ENCODE measurements around the gene HGF. TPM values are rescaled to one million over a fixed set of nuclear protein-coding genes. Genes with fewer than 3 reads are reported as not detected.

The HGF gene
- total RNA-seq, 2 experiments from 2014 or later, result not detected

GRCh38 chr7:81714306-81714705 is 55.5 kb downstream of the HGF start:
- BruUV-seq (replicated peaks), result no TSS peak
- H3K36me3 ChIP-seq (ENCODE audit: insufficient read depth, low read length), result no peaks in the 10 kb centered on the region
- no peaks in the 10 kb centered on the region for H3K4me1 ChIP-seq (ENCODE audit: insufficient read depth, low read length, poor library complexity, severe bottlenecking)
- H3K27ac ChIP-seq (ENCODE audit: low read depth, low read length, poor library complexity, severe bottlenecking), result no peak overlapping the region
- H3K4me3 ChIP-seq (ENCODE audit: low read depth, low read length, poor library complexity, severe bottlenecking), result no peak overlapping the region
- H3K4me2 ChIP-seq (ENCODE audit: low read length), result no peak overlapping the region
- ChIA-PET POLR2A (no interaction called here), CTCF (ENCODE audit: unreplicated experiment) (no interaction called here)
- H3K9me3 ChIP-seq (ENCODE audit: low read length), result no peaks in the 10 kb centered on the region
- no peak for DNase-seq (ENCODE audit: low spot score)
- H4K20me1 ChIP-seq (ENCODE audit: insufficient read depth, low read length), result no peaks in the 10 kb centered on the region
- no peaks in the 10 kb centered on the region for H3K79me2 ChIP-seq (ENCODE audit: insufficient read depth, low read depth, low read length)
- no peaks in the 10 kb centered on the region for H3K9me2 ChIP-seq (ENCODE audit: insufficient read depth, low read length)
- intact Hi-C loops (cut with micrococcal nuclease; ENCODE audit: unreplicated experiment), result no loop called here
- no peak overlapping the region for H2AFZ ChIP-seq (ENCODE audit: low read length)
- no peak for TF ChIP-seq EZH2phosphoT487 (IDR thresholded peaks at IDR 0.05; ENCODE audit: borderline replicate concordance, low read depth, low read length)
- TF ChIP-seq CTCF (conservative IDR thresholded peaks at IDR 0.05; ENCODE audit: low read length), result no peak

GRCh38 chr7:81710751-81711150 is 59.1 kb downstream of the HGF start:
- intact Hi-C loops (cut with micrococcal nuclease; ENCODE audit: unreplicated experiment), result no loop called here
- BruUV-seq (replicated peaks), result no TSS peak
- H3K4me3 ChIP-seq (ENCODE audit: low read depth, low read length, poor library complexity, severe bottlenecking), result no peak overlapping the region
- no peaks in the 10 kb centered on the region for H3K9me2 ChIP-seq (ENCODE audit: insufficient read depth, low read length)
- CTCF ChIA-PET (ENCODE audit: unreplicated experiment), result no interaction called here
- TF ChIP-seq CTCF (conservative IDR thresholded peaks at IDR 0.05; ENCODE audit: low read length) (no peak), EZH2phosphoT487 (IDR thresholded peaks at IDR 0.05; ENCODE audit: borderline replicate concordance, low read depth, low read length) (no peak)
- H3K4me1 ChIP-seq (ENCODE audit: insufficient read depth, low read length, poor library complexity, severe bottlenecking), result no peaks in the 10 kb centered on the region
- H3K9me3 ChIP-seq (ENCODE audit: low read length), result no peaks in the 10 kb centered on the region
- no peaks in the 10 kb centered on the region for H3K36me3 ChIP-seq (ENCODE audit: insufficient read depth, low read length)
- no peak overlapping the region for H3K4me2 ChIP-seq (ENCODE audit: low read length)
- H4K20me1 ChIP-seq (ENCODE audit: insufficient read depth, low read length), result no peaks in the 10 kb centered on the region
- H3K27ac ChIP-seq (ENCODE audit: low read depth, low read length, poor library complexity, severe bottlenecking), result no peak overlapping the region
- H2AFZ ChIP-seq (ENCODE audit: low read length), result no peak overlapping the region
- H3K79me2 ChIP-seq (ENCODE audit: insufficient read depth, low read depth, low read length), result no peaks in the 10 kb centered on the region
- DNase-seq (ENCODE audit: low spot score), result no peak
- POLR2A ChIA-PET, result no interaction called here

- Histone ChIP-seq H2AFZ (ENCODE audit: low read length) (no peak overlapping the region), H3K36me3 (ENCODE audit: insufficient read depth, low read length) (no peaks in the 10 kb centered on the region), H3K4me1 (ENCODE audit: insufficient read depth, low read length, poor library complexity, severe bottlenecking) (no peaks in the 10 kb centered on the region), H3K79me2 (ENCODE audit: insufficient read depth, low read depth, low read length) (no peaks in the 10 kb centered on the region), H3K9me3 (ENCODE audit: low read length) (no peaks in the 10 kb centered on the region), H4K20me1 (ENCODE audit: insufficient read depth, low read length) (no peaks in the 10 kb centered on the region), H3K9me2 (ENCODE audit: insufficient read depth, low read length) (no peaks in the 10 kb centered on the region), H3K4me3 (ENCODE audit: low read depth, low read length, poor library complexity, severe bottlenecking) (no peak overlapping the region), H3K27ac (ENCODE audit: low read depth, low read length, poor library complexity, severe bottlenecking) (no peak overlapping the region), H3K4me2 (ENCODE audit: low read length) (no peak overlapping the region)
- no peak for TF ChIP-seq CTCF (conservative IDR thresholded peaks at IDR 0.05; ENCODE audit: low read length)
- no peak for TF ChIP-seq EZH2phosphoT487 (IDR thresholded peaks at IDR 0.05; ENCODE audit: borderline replicate concordance, low read depth, low read length)
- no peak for DNase-seq (ENCODE audit: low spot score)
- ChIA-PET CTCF (ENCODE audit: unreplicated experiment) (no interaction called here), POLR2A (no interaction called here)
- BruUV-seq (replicated peaks), result no TSS peak
- intact Hi-C loops (cut with micrococcal nuclease; ENCODE audit: unreplicated experiment), result no loop called here
Observed at GRCh38 chr7:81709836-81710235, 60.0 kb downstream of the HGF start.
